C4-2B (cell line): ENCODE data around the gene KCNK16.

Source experiments
- H3K27ac ChIP-seq: fragments of 450-650 bp; 2 replicates; pipeline ENCODE4 v1.5.1; 2017
- CTCF ChIP-seq: fragments of 450-650 bp; conservative IDR thresholded peaks from 2 replicates; pipeline ENCODE4 v1.5.1; 2017; ENCODE audit warnings: mild to moderate bottlenecking
- ZFX ChIP-seq: fragments of 450-650 bp; IDR thresholded peaks from 2 replicates; pipeline ENCODE4 v1.6.1; 2017

The KCNK16 gene

GRCh38 chr6:39322306-39322850 lies at the start of gene KCNK16:
KCNK16 (minus strand) TSS chr6:39322702; CDS start chr6:39322540, 162 bp downstream.
- H3K27ac ChIP-seq = no peak within 1 kb of the TSS
- TF ChIP-seq CTCF = no peak

GRCh38 chr6:39370390-39370789 lies 47.9 kb upstream of the KCNK16 start:
- no peak for TF ChIP-seq ZFX
- peak; percentile 14; the same call in 1 of the 2 replicates for TF ChIP-seq CTCF
- no peak overlapping the region for H3K27ac ChIP-seq

GRCh38 chr6:39369987-39370386 lies 47.5 kb upstream of the KCNK16 start:
- no peak overlapping the region for H3K27ac ChIP-seq
- TF ChIP-seq CTCF = peak; percentile 33
- TF ChIP-seq ZFX = no peak

GRCh38 chr6:39367700-39368099 lies 45.2 kb upstream of the KCNK16 start:
- TF ChIP-seq ZFX (no peak), CTCF (no peak)
- H3K27ac ChIP-seq = no peak overlapping the region

GRCh38 chr6:39366931-39367618 lies 44.6 kb upstream of the KCNK16 start:
- no peak overlapping the region for H3K27ac ChIP-seq
- TF ChIP-seq ZFX (no peak), CTCF (no peak)

GRCh38 chr6:39365281-39366074 lies 43.0 kb upstream of the KCNK16 start:
- H3K27ac ChIP-seq = no peak overlapping the region
- TF ChIP-seq CTCF (no peak), ZFX (no peak)

- H3K27ac ChIP-seq = no peak overlapping the region
- no peak for TF ChIP-seq CTCF
- TF ChIP-seq ZFX = no peak
These were observed 40.8 kb upstream of the KCNK16 start for GRCh38 chr6:39363280-39363679.
